Measurements from ENCODE around the gene KRT72.

Gene KRT72

GRCh38 chr12:52539083-52539820, 62.0 kb downstream of the KRT72 start:
- no peak for FAIRE-seq

- FAIRE-seq: no peak
These were observed 64.2 kb downstream of the KRT72 start for GRCh38 chr12:52537101-52537500.

Data from islet of Langerhans (tissue), 1 donor.